ENCODE measurements around the gene GVQW3. TPM values are rescaled to one million over a fixed set of nuclear protein-coding genes. Genes with fewer than 3 reads are reported as not detected.

The GVQW3 gene
- total and polyA plus RNA-seq, 5 donors from 2014 or later: 1.7 to 3.0 (median 2.6) TPM

DNA sequence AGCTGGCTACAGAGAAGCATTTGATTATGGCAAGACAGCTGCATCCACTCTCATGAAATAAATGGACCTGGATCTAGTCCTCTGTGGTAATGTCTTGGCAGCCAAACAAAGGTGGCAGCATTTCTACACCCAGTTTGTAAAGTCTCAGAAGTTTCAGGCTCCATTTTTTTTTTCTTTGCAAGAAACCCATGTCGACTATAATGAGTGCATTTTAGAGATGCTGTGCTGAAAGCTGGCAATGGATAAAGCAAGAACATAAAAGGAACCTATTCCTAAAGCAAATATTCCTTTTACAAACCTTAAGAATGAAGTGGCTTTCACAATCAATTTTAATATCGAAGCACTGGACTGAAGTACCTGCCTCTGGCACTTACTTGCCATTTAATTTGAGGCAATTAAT is 33.7 kb upstream of the GVQW3 start:
- H3K36me3 Mint-ChIP-seq: peaks cover 21% of the 10 kb centered on the region
- H3K4me1 Mint-ChIP-seq: peaks cover 0 to 2% (median 0%) of the 10 kb centered on the region in 4 donors
- H3K27me3 ChIP-seq (ENCODE audit: control insufficient read depth, insufficient read depth, low read length): no peaks in the 10 kb centered on the region
- H3K27me3 Mint-ChIP-seq: no peaks in the 10 kb centered on the region
- H3K9me3 Mint-ChIP-seq: no peaks in the 10 kb centered on the region
- no peak overlapping the region for H3K4me3 ChIP-seq (ENCODE audit: low read depth, low read length)
- H3K27ac Mint-ChIP-seq: no peak overlapping the region
- no peak overlapping the region for H3K4me3 Mint-ChIP-seq
- peaks cover 10% of the 10 kb centered on the region for H3K36me3 ChIP-seq (ENCODE audit: control insufficient read depth, insufficient read depth, low read length)
- H3K9me3 ChIP-seq (ENCODE audit: control insufficient read depth in 2 of 2, low read length in 2 of 2): no peaks in the 10 kb centered on the region
- no peak overlapping the region for H3K27ac ChIP-seq (ENCODE audit: insufficient read depth, low read length, poor library complexity, severe bottlenecking)
- no peak for DNase-seq
- ATAC-seq (ENCODE audit: low read depth in 2 of 2): no peak
- no peaks in the 10 kb centered on the region for H3K4me1 ChIP-seq (ENCODE audit: control insufficient read depth, insufficient read depth, low read length, poor library complexity, severe bottlenecking)

DNA sequence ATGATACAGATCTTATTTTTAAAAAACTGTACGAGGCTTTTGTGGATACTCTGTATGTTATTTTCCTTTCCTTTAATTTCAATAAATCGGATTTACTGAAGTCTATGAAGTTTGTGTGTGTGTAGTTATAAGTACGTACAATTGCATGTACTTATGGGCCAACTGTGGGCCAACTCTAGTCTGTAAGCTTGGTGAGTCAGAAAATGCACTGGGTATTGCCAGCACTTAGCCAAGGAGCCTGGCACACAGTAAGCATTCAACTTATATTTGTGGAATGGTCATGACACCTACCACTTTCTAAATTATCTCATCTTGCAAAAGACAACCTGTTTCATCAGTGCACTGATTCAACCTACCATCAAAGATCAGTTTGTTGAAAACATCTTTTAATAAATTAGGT is 32.8 kb upstream of the GVQW3 start:
- H3K36me3 Mint-ChIP-seq: peaks cover 30% of the 10 kb centered on the region
- peaks cover 0 to 7% (median 0%) of the 10 kb centered on the region in 7 donors for H3K9me3 Mint-ChIP-seq
- Histone ChIP-seq H3K36me3 (ENCODE audit: control insufficient read depth, insufficient read depth, low read length) (peaks cover 16% of the 10 kb centered on the region), H3K27ac (ENCODE audit: insufficient read depth, low read length, poor library complexity, severe bottlenecking) (no peak overlapping the region), H3K4me3 (ENCODE audit: low read depth, low read length) (no peak overlapping the region), H3K9me3 (ENCODE audit: control insufficient read depth in 2 of 2, low read length in 2 of 2) (no peaks in the 10 kb centered on the region), H3K4me1 (ENCODE audit: control insufficient read depth, insufficient read depth, low read length, poor library complexity, severe bottlenecking) (no peaks in the 10 kb centered on the region), H3K27me3 (ENCODE audit: control insufficient read depth, insufficient read depth, low read length) (no peaks in the 10 kb centered on the region)
- H3K4me3 Mint-ChIP-seq: no peak overlapping the region
- H3K27ac Mint-ChIP-seq: peak overlapping the region in 1 of 3 donors; percentile 27
- DNase-seq: no peak
- no peak for ATAC-seq (ENCODE audit: low read depth in 2 of 2)
- peaks cover 0 to under 1% (median 0%) of the 10 kb centered on the region in 4 donors for H3K4me1 Mint-ChIP-seq
- H3K27me3 Mint-ChIP-seq: no peaks in the 10 kb centered on the region

DNA sequence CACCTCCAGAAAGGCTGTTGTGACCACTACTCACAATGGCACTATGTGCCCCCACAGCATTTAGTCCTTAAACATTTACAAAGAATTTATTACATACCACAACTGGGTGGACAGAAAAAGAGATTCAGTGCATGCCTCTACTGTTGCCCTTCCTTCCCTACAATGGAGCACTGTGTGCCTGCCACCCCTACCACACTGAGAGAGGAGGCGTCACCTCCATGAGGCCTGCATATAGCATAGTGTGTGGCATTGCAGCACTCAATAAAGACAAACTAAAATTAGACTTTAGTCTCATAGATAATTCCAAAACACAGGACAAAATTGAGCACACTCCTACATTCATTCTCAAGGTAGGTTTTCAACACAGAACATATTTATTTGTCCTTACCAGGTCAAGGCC is 26.0 kb upstream of the GVQW3 start:
- ATAC-seq (ENCODE audit: low read depth in 2 of 2): no peak
- Mint-ChIP-seq H3K9me3 (peaks cover 0 to 25% (median 4%) of the 10 kb centered on the region in 7 donors), H3K27me3 (no peaks in the 10 kb centered on the region), H3K4me1 (peaks cover 0 to 5% (median under 1%) of the 10 kb centered on the region in 4 donors), H3K4me3 (no peak overlapping the region), H3K27ac (no peak overlapping the region), H3K36me3 (peaks cover 80% of the 10 kb centered on the region)
- no peak overlapping the region for H3K27ac ChIP-seq (ENCODE audit: insufficient read depth, low read length, poor library complexity, severe bottlenecking)
- H3K36me3 ChIP-seq (ENCODE audit: control insufficient read depth, insufficient read depth, low read length): peaks cover 57% of the 10 kb centered on the region
- H3K4me3 ChIP-seq (ENCODE audit: low read depth, low read length): no peak overlapping the region
- H3K4me1 ChIP-seq (ENCODE audit: control insufficient read depth, insufficient read depth, low read length, poor library complexity, severe bottlenecking): no peaks in the 10 kb centered on the region
- no peaks in the 10 kb centered on the region for H3K27me3 ChIP-seq (ENCODE audit: control insufficient read depth, insufficient read depth, low read length)
- H3K9me3 ChIP-seq (ENCODE audit: control insufficient read depth in 2 of 2, low read length in 2 of 2): peaks cover 15 to 16% of the 10 kb centered on the region in 2 experiments
- DNase-seq: no peak

DNA sequence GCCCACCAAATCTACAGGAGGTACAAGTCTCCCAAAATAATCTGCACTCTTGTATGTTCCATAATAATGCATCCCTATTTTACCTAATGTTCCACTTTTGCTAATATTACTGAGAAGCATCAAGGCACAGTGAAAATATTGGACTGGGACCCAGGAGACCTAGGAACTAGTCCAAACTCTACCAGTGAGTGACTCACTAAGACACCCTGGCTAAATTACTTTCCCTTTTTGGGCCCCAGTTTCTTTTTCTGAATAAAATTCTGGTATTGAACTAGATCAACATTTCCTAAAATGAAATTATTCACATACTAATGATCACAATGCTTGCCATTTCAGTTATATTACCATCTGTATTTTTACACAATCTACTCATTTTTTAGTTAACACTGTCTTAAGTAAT is 19.7 kb upstream of the GVQW3 start:
- ATAC-seq (ENCODE audit: low read depth in 2 of 2): no peak
- H3K27ac ChIP-seq (ENCODE audit: insufficient read depth, low read length, poor library complexity, severe bottlenecking): no peak overlapping the region
- H3K27ac Mint-ChIP-seq: peak overlapping the region in 1 of 3 donors; percentile 31

DNA sequence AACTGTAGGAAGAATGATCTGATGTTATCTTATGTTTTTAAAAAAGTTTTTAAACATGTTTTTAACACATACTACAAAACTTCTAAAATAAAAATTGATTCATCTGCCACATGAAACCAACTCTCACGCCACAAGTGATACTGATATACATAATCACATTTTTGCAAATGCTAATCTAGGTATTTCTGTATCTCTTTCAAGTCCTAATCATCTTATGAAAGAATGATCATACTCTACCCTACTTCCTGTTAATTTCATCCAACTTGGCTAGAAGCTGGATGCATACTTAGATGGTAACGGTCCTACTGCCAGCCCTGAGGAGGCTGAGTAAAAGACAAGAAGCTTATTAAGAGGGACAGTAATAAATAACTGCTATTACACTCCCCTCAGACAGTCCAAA is 19.3 kb upstream of the GVQW3 start:
- peaks cover 43% of the 10 kb centered on the region for H3K36me3 Mint-ChIP-seq
- no peak for DNase-seq
- H3K4me1 Mint-ChIP-seq: peaks cover 24 to 37% (median 29%) of the 10 kb centered on the region in 4 donors
- no peak overlapping the region for H3K4me3 Mint-ChIP-seq
- H3K9me3 ChIP-seq (ENCODE audit: control insufficient read depth in 2 of 2, low read length in 2 of 2): no peaks in the 10 kb centered on the region
- H3K9me3 Mint-ChIP-seq: no peaks in the 10 kb centered on the region
- H3K27me3 ChIP-seq (ENCODE audit: control insufficient read depth, insufficient read depth, low read length): no peaks in the 10 kb centered on the region
- H3K27ac ChIP-seq (ENCODE audit: insufficient read depth, low read length, poor library complexity, severe bottlenecking): no peak overlapping the region
- peak overlapping the region in 1 of 3 donors; percentile 30 for H3K27ac Mint-ChIP-seq
- ATAC-seq (ENCODE audit: low read depth in 2 of 2): no peak
- H3K36me3 ChIP-seq (ENCODE audit: control insufficient read depth, insufficient read depth, low read length): peaks cover 43% of the 10 kb centered on the region
- H3K27me3 Mint-ChIP-seq: no peaks in the 10 kb centered on the region
- no peaks in the 10 kb centered on the region for H3K4me1 ChIP-seq (ENCODE audit: control insufficient read depth, insufficient read depth, low read length, poor library complexity, severe bottlenecking)
- H3K4me3 ChIP-seq (ENCODE audit: low read depth, low read length): no peak overlapping the region

More for the DNA sequence above, 19.7 kb upstream of the GVQW3 start:
- Mint-ChIP-seq H3K4me1 (peaks cover 24 to 33% (median 28%) of the 10 kb centered on the region in 4 donors), H3K27me3 (no peaks in the 10 kb centered on the region), H3K4me3 (no peak overlapping the region), H3K36me3 (peaks cover 45% of the 10 kb centered on the region), H3K9me3 (no peaks in the 10 kb centered on the region)
- Histone ChIP-seq H3K27me3 (ENCODE audit: control insufficient read depth, insufficient read depth, low read length) (no peaks in the 10 kb centered on the region), H3K36me3 (ENCODE audit: control insufficient read depth, insufficient read depth, low read length) (peaks cover 45% of the 10 kb centered on the region), H3K4me3 (ENCODE audit: low read depth, low read length) (no peak overlapping the region), H3K4me1 (ENCODE audit: control insufficient read depth, insufficient read depth, low read length, poor library complexity, severe bottlenecking) (no peaks in the 10 kb centered on the region), H3K9me3 (ENCODE audit: control insufficient read depth in 2 of 2, low read length in 2 of 2) (no peaks in the 10 kb centered on the region)
- no peak for DNase-seq

DNA sequence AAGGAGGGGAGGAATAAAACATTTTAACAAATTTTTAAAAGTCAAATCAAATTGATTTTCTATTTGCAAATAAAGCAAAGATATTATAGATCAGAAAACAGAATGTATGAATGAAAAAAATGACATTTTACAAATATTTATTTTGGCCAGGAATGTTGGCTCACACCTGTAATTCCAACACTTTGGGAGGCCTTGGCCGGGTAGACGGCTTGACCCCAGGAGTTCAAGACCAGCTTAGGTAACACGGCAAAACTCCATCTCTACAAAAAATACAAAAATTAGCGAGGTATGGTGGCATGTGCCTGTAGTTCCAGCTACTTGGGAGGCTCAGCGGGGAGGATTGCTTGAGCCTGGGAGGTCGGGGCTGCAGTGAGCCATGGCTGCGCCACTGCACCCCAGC is 18.4 kb upstream of the GVQW3 start:
- no peak overlapping the region for H3K4me3 ChIP-seq (ENCODE audit: low read depth, low read length)
- peaks cover 36% of the 10 kb centered on the region for H3K36me3 Mint-ChIP-seq
- no peak overlapping the region for H3K4me3 Mint-ChIP-seq
- no peaks in the 10 kb centered on the region for H3K27me3 Mint-ChIP-seq
- H3K9me3 ChIP-seq (ENCODE audit: control insufficient read depth in 2 of 2, low read length in 2 of 2): no peaks in the 10 kb centered on the region
- no peak overlapping the region for H3K27ac ChIP-seq (ENCODE audit: insufficient read depth, low read length, poor library complexity, severe bottlenecking)
- H3K9me3 Mint-ChIP-seq: no peaks in the 10 kb centered on the region
- no peak for ATAC-seq (ENCODE audit: low read depth in 2 of 2)
- peaks cover 39% of the 10 kb centered on the region for H3K36me3 ChIP-seq (ENCODE audit: control insufficient read depth, insufficient read depth, low read length)
- no peak overlapping the region for H3K27ac Mint-ChIP-seq
- no peak for DNase-seq
- peaks cover 28 to 38% (median 31%) of the 10 kb centered on the region in 4 donors for H3K4me1 Mint-ChIP-seq
- H3K27me3 ChIP-seq (ENCODE audit: control insufficient read depth, insufficient read depth, low read length): no peaks in the 10 kb centered on the region
- H3K4me1 ChIP-seq (ENCODE audit: control insufficient read depth, insufficient read depth, low read length, poor library complexity, severe bottlenecking): no peaks in the 10 kb centered on the region

DNA sequence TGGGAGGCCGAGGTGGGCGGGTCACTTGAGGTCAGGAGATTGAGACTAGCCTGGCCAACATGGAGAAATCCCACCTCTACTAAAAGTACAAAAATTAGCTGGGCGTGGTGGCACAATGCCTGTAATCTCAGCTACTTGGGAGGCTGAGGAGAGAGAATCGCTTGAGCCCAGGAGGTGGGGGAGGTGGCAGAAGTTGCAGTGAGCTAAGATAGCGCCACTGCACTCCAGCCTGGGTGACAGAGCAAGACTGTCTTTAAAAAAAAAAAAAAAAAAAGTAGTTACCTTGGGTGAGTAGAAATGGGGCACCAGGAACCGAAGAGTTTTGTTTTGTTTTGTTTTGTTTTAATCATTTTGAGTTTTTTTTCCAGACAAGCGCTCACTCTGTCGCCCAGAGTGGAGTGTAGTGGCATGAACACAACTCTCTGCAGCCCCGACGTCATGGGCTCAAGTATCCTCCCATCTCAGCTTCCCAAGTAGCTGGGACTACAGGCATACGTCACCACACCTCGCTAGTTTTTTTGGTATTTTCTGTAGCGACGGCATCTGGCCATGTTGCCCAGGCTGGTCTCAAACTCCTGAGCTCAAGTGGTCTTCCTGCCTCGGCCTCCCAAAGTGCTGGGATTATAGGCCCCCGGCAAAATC is 16.0 kb upstream of the GVQW3 start:
- H3K36me3 ChIP-seq (ENCODE audit: control insufficient read depth, insufficient read depth, low read length): peaks cover 29% of the 10 kb centered on the region
- Mint-ChIP-seq H3K4me1 (peaks cover 43 to 58% (median 49%) of the 10 kb centered on the region in 4 donors), H3K27me3 (no peaks in the 10 kb centered on the region), H3K36me3 (peaks cover 18% of the 10 kb centered on the region), H3K4me3 (no peak overlapping the region), H3K27ac (peak overlapping the region in 1 of 3 donors; percentile 48), H3K9me3 (no peaks in the 10 kb centered on the region)
- no peaks in the 10 kb centered on the region for H3K9me3 ChIP-seq (ENCODE audit: control insufficient read depth in 2 of 2, low read length in 2 of 2)
- ATAC-seq (ENCODE audit: low read depth in 2 of 2): no peak
- no peak overlapping the region for H3K4me3 ChIP-seq (ENCODE audit: low read depth, low read length)
- DNase-seq: no peak
- no peak overlapping the region for H3K27ac ChIP-seq (ENCODE audit: insufficient read depth, low read length, poor library complexity, severe bottlenecking)
- peaks cover 4% of the 10 kb centered on the region for H3K4me1 ChIP-seq (ENCODE audit: control insufficient read depth, insufficient read depth, low read length, poor library complexity, severe bottlenecking)
- H3K27me3 ChIP-seq (ENCODE audit: control insufficient read depth, insufficient read depth, low read length): no peaks in the 10 kb centered on the region

DNA sequence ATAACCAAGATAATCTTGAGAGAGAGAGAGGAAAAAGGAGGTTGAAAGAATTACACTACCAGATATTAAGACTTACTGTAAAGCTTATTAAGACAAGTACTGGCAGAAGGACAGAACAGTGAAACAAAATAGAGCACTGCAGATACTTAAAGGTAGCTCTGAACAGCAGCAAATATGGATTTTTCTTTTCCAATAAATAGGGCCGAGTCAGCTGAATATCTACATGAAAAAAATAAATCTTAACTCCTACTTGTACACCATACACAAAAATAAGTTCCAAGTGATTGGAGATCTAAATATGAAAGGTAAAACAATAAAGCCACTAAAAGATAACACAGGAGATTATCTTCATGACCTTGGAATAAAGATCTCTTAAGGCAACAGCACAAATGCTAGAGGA is 12.6 kb upstream of the GVQW3 start:
- H3K4me3 ChIP-seq (ENCODE audit: low read depth, low read length): no peak overlapping the region
- Mint-ChIP-seq H3K4me3 (no peak overlapping the region), H3K4me1 (peaks cover 44 to 55% (median 51%) of the 10 kb centered on the region in 4 donors), H3K27me3 (no peaks in the 10 kb centered on the region), H3K27ac (peak overlapping the region in 2 of 3 donors; percentile 22 to 24), H3K9me3 (no peaks in the 10 kb centered on the region), H3K36me3 (peaks cover 7% of the 10 kb centered on the region)
- H3K4me1 ChIP-seq (ENCODE audit: control insufficient read depth, insufficient read depth, low read length, poor library complexity, severe bottlenecking): peaks cover 15% of the 10 kb centered on the region
- no peak for ATAC-seq (ENCODE audit: low read depth in 2 of 2)
- DNase-seq: no peak
- no peaks in the 10 kb centered on the region for H3K9me3 ChIP-seq (ENCODE audit: control insufficient read depth in 2 of 2, low read length in 2 of 2)
- no peaks in the 10 kb centered on the region for H3K27me3 ChIP-seq (ENCODE audit: control insufficient read depth, insufficient read depth, low read length)
- no peak overlapping the region for H3K27ac ChIP-seq (ENCODE audit: insufficient read depth, low read length, poor library complexity, severe bottlenecking)
- H3K36me3 ChIP-seq (ENCODE audit: control insufficient read depth, insufficient read depth, low read length): peaks cover 20% of the 10 kb centered on the region
